Right lobe of liver (tissue), 6 donors: Measurements from ENCODE around the gene LECT2. TPM values are rescaled to one million over a fixed set of nuclear protein-coding genes. Genes with fewer than 3 reads are reported as not detected.
A peak's percentile ranks its signal among the peaks of the same experiment; 100 is the strongest.

Experiments
- ATAC-seq, 4 donors: fragments of 200-7000 bp; cut with Tn5 transposase; one replicate each; pipeline ENCODE4 v1.9.1; 2020; ENCODE audit warnings: mild to moderate bottlenecking in 4 of 4, moderate library complexity in 4 of 4
- DNase-seq, 3 donors: peaks; one replicate each; pipeline ENCODE4 v3.0.0-alpha.2; 2020
- H3K27ac ChIP-seq, 3 donors: fragments of 200-600 bp; one replicate each; pipeline ENCODE4 v1.8.0; 2022
- H3K27me3 ChIP-seq, 2 donors: fragments of 200-600 bp; one replicate each; pipeline ENCODE4 v1.8.0; 2022
- H3K36me3 ChIP-seq, 4 donors: fragments of 200-600 bp; sonication (generic) in 1 of 4; one replicate each; pipeline versions ENCODE4 v1.5.1 to v1.8.0; 2017 to 2022; ENCODE audit warnings: control low read depth in 1 of 4
- H3K4me1 ChIP-seq, 4 donors: fragments of 200-600 bp; sonication (generic) in 1 of 4; one replicate each; pipeline versions ENCODE4 v1.5.1 to v1.8.0; 2017 to 2022; ENCODE audit warnings: control low read depth in 1 of 4
- H3K4me3 ChIP-seq, 3 donors: fragments of 200-600 bp; one replicate each; pipeline ENCODE4 v1.8.0; 2022
- H3K9me3 ChIP-seq, 4 donors: fragments of 200-600 bp; sonication (generic) in 1 of 4; one replicate each; pipeline versions ENCODE4 v1.5.1 to v1.8.0; 2017 to 2022; ENCODE audit warnings: control low read depth in 1 of 4
- CTCF ChIP-seq, 4 donors: fragments of 200-600 bp in 3 of 4; fragments of 450-650 bp in 1 of 4; IDR thresholded peaks; one replicate each; pipeline versions ENCODE4 v1.5.1 to v1.8.0; 2016 to 2022; ENCODE audit warnings: antibody characterized with exemption in 4 of 4, mild to moderate bottlenecking in 2 of 4
- POLR2A ChIP-seq: fragments of 450-650 bp; IDR thresholded peaks from one replicate; pipeline ENCODE4 v1.6.1; 2017; ENCODE audit warnings: antibody characterized with exemption, mild to moderate bottlenecking
- WGBS: methylation state at CpG from one replicate; pipeline ENCODE4 v1.1.6; 2018; ENCODE audit warnings: low coverage, low lambda C conversion rate; ENCODE audit not compliant: insufficient coverage; ENCODE audit errors: missing lambda C conversion rate; 5-methylcytosine and 5-hydroxymethylcytosine counted together
- intact Hi-C, 2 donors: fragments of 100-400 bp; cut with DNase I; formaldehyde crosslinking; loops; one replicate each; pipeline versions ENCODE4 v1.11.2 to v1.14.1; 2022
- total RNA-seq, 6 experiments: library from RNA; depleted of rRNA in 2 of 6; stranded (reverse); fragments of >200 nt in 2 of 6; fragmentation: NEBNext Ultra II Directional in 3 of 6; extraction: Animal tissue kit (Norgen Biotek cat#: 25700) in 3 of 6; gene quantifications; one replicate each; pipeline versions ENCODE4 v1.1.0 to v1.2.4, GENCODE V29; 2016 to 2023
- donor health status: DM: no; HTN: yes; CAD: no.
- donor health status: DM: no; HTN: no; CAD: no.
- donor health status: DM: no; HTN: no; CAD: no.
- donor health status: DM: no; HTN: yes; CAD: no.
- donor health status: DM: no; HTN: yes; CAD: no.

Gene LECT2
- total RNA-seq, 6 experiments from 2014 or later = 6.0 to 66.7 (median 43.7) TPM

GRCh38 chr5:135975122-135975521 lies 20.3 kb upstream of the LECT2 start:
- no peak for DNase-seq
- H3K27me3 ChIP-seq = no peaks in the 10 kb centered on the region
- no peaks in the 10 kb centered on the region for H3K9me3 ChIP-seq
- 89% methylated on average over 4 of the region's 4 CpGs for WGBS
- peak overlapping the region; percentile 72 to 98 (median 87) for H3K27ac ChIP-seq
- ATAC-seq = no peak
- H3K4me3 ChIP-seq = no peak overlapping the region
- peaks cover 0 to 46% (median 17%) of the 10 kb centered on the region in 4 donors for H3K4me1 ChIP-seq
- H3K36me3 ChIP-seq = no peaks in the 10 kb centered on the region
- no peak for TF ChIP-seq POLR2A
- TF ChIP-seq CTCF (IDR thresholded peaks at IDR 0.05) = no peak
- intact Hi-C loops = loop anchor here in 1 of 2 donors (10.0 kb wide), 1 partner anchor 80 kb away; no protein-coding TSS in a partner anchor

DNA sequence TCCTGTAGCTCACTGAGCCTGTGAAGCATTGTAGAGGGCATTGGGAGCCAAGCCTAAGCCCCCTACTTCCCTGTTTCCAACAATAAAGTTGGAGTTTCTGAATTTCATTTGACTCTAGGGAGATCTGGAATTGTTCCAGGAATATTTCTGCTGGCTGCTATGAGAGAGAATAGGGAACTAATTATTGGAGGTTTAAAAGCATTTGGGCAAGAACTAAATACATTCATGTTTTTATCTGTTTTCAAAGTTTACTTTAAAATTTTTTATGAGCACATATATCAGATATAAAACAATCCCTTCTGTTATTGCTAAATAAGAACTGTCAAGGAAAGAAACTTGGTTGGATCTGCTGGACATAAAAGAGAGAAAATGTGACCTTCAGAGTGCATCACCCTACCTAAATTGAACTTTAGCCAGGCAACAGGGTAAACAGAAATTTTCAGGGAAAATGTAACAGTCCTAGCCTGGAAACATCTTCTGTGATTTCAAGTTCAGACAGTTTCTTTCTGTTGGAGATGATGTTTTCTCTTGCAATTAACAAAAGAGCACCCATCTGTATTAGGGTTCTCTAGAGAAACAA lies 19.3 kb upstream of the LECT2 start:
- ATAC-seq = peak; percentile 41 to 54 (median 46)
- H3K9me3 ChIP-seq = no peaks in the 10 kb centered on the region

DNA sequence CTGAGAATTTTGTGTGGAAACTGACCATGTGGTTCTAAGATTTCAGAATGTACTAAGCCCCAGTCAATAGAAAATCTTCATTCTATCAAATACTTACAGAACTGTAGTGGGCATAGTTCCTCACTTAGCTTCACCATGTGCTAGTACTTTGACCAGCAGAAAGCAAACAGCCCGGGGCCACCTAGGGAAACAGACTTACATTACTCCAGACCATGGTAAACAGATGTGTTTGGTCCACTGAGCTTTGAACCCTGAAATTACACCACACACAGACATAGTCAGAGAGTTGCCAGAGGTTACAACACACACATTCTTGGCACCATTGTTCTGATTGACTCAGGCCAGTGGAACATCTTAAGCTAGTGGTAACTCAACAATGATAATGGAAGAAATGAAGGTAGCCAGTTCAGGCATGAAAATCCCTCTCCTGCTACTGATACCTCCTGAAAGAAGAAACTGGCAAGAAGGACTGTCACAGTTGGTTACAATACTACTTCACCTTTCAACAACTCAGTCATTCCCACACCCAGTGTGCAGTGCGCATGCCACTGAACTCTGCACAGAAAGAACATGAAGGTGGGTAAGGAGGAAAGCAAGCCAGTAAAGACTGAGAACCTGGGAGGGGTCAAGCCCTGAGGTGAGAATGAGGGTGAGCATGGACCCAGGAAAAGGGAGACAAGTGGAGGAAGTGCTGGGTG lies 18.7 kb upstream of the LECT2 start:
- 30% methylated on average over 1 of the region's 2 CpGs for WGBS
- Histone ChIP-seq H3K27me3 (no peaks in the 10 kb centered on the region), H3K27ac (peak overlapping the region; percentile 72 to 98 (median 87)), H3K36me3 (no peaks in the 10 kb centered on the region), H3K9me3 (no peaks in the 10 kb centered on the region), H3K4me1 (peaks cover 0 to 46% (median 17%) of the 10 kb centered on the region in 4 donors), H3K4me3 (no peak overlapping the region)
- intact Hi-C loops = loop anchor here in 1 of 2 donors (10.0 kb wide), 1 partner anchor 81 kb away; no protein-coding TSS in a partner anchor
- DNase-seq (peak; percentile 67 to 93 (median 82)), ATAC-seq (peak; percentile 70 to 88 (median 78))
- no peak for TF ChIP-seq POLR2A
- peak in 1 of 4 donors; percentile 6 for TF ChIP-seq CTCF (IDR thresholded peaks at IDR 0.05)

More for the DNA sequence above, 19.3 kb upstream of the LECT2 start:
- DNase-seq = no peak
- no peaks in the 10 kb centered on the region for H3K27me3 ChIP-seq
- peaks cover 0 to 46% (median 17%) of the 10 kb centered on the region in 4 donors for H3K4me1 ChIP-seq
- H3K36me3 ChIP-seq = no peaks in the 10 kb centered on the region
- intact Hi-C loops = loop anchor here in 1 of 2 donors (10.0 kb wide), 1 partner anchor 81 kb away; no protein-coding TSS in a partner anchor
- H3K4me3 ChIP-seq = no peak overlapping the region
- peak overlapping the region; percentile 72 to 98 (median 87) for H3K27ac ChIP-seq
- TF ChIP-seq POLR2A (no peak), CTCF (IDR thresholded peaks at IDR 0.05) (no peak)

DNA sequence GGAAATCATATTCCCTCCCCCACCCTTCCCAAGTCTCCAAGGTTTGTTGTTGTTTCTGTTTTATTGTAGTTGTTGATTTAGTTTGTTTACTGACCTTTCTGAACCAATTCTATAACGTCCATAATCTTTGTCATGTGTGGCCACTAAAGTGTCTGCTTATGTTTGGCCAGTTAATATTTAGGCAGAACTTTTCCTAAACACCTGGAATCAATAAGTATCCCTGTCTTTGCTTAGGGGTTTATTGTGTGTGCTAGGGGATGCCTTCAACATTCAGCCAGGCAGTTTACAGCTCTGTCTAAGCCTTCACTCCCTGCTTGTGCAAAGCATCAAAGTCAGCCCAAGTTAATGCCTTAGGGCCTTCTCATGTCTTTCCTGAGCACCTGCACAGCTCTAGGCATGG lies 16.9 kb upstream of the LECT2 start:
- H3K4me1 ChIP-seq = peaks cover 0 to 31% (median 13%) of the 10 kb centered on the region in 4 donors
- TF ChIP-seq POLR2A = no peak
- no peak for TF ChIP-seq CTCF (IDR thresholded peaks at IDR 0.05)
- no peak overlapping the region for H3K4me3 ChIP-seq
- intact Hi-C loops = loop anchor here in 1 of 2 donors (10.0 kb wide), 1 partner anchor 83 kb away; no protein-coding TSS in a partner anchor
- WGBS = 15% methylated on average over 1 of the region's 1 CpG
- H3K36me3 ChIP-seq = no peaks in the 10 kb centered on the region
- ATAC-seq (no peak), DNase-seq (no peak)
- no peak overlapping the region for H3K27ac ChIP-seq
- no peaks in the 10 kb centered on the region for H3K27me3 ChIP-seq
- no peaks in the 10 kb centered on the region for H3K9me3 ChIP-seq
